Left renal pelvis (tissue), 4 donors: ENCODE results near the gene CNTFR. TPM values are rescaled to one million over a fixed set of nuclear protein-coding genes. Genes with fewer than 3 reads are reported as not detected.

Source experiments
- DNase-seq, 4 donors: peaks; one replicate each; pipeline ENCODE4 v3.0.0-alpha.2; 2013; ENCODE audit warnings: low read depth in 4 of 4, low spot score in 3 of 4
- polyA plus RNA-seq, 4 donors: library from polyadenylated mRNA; unstranded; fragments of 120-200 nt; gene quantifications; one replicate each; pipeline ENCODE4 v1.2.1, GENCODE V29; 2013; ENCODE audit not compliant: insufficient read length in 4 of 4

CNTFR gene
- polyA plus RNA-seq, 4 donors = 31.8 to 90.7 (median 49.3) TPM

DNA sequence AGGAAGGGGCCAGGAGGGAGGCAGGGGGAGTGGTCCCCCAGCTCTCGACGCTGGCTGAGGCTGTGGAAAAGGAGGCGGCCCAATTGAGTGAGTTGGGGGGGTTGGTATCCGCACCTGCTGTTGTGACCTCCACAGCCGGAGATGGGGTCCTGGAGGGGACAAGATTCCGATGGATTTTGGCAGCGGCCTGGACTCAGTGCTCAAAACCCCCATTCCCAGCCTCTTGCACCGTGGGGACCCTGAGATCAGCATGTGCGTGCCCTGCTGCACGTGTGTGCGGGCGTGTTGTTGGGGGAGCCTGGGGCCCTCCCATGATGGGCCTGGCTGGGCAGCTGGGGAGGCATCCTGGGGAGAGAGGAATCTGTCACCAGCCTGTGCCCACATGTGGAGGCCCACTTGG, 15.0 kb downstream of the CNTFR start:
- DNase-seq = no peak

GRCh38 chr9:34573599-34574325, 15.8 kb downstream of the CNTFR start:
- no peak for DNase-seq

- no peak for DNase-seq
Measured at GRCh38 chr9:34572628-34573027, 16.9 kb downstream of the CNTFR start.

- DNase-seq = no peak
Measured at GRCh38 chr9:34572092-34572491, 17.4 kb downstream of the CNTFR start.

- DNase-seq = no peak
Measured at GRCh38 chr9:34571481-34571810, 18.1 kb downstream of the CNTFR start.

- no peak for DNase-seq
Measured at GRCh38 chr9:34570809-34571480, 18.6 kb downstream of the CNTFR start.

- no peak for DNase-seq
Measured at GRCh38 chr9:34570376-34570775, 19.1 kb downstream of the CNTFR start.

GRCh38 chr9:34568774-34569173, 20.8 kb downstream of the CNTFR start:
- no peak for DNase-seq

DNA sequence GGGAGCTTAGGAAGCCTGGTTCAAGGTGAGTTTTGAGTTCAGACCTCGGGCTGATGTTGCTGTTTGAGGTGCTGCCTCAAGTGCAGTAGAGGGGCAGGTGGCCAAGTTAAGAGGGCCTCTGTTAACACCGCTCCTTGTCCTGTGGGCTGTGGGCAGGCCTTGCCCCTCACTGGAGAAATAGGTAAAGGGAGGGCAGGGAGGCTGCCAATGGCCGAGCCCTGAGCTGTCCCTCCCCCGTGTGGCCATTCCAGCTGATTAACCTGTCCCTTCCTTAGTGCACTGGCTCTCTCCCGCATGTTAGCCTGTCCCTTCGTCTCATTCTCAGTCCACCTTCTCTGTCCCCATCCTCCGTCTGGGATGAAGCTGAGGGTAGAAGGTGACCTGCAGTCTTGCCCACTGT, 21.4 kb downstream of the CNTFR start:
- DNase-seq = no peak

DNA sequence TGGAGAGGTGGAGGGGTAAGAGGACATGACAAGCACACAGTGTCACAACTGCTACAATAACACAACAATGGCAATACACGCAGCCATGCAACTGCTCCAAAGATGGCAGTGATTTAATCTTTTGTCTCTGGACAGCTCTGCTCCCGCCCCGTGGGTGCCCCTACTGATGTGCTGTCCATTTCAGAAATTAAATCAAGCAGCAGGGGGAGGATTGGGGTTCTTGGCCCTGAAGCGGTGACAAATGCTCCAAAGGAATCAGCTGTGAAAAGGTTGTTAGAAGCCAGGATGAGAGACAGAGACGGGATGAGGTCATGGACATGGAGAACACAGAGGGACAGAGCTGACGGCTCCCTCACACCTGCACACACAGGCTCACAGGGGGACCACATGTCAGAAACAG, 22.6 kb downstream of the CNTFR start:
- no peak for DNase-seq

- no peak for DNase-seq
Measured at GRCh38 chr9:34566322-34566721, 23.2 kb downstream of the CNTFR start.

DNA sequence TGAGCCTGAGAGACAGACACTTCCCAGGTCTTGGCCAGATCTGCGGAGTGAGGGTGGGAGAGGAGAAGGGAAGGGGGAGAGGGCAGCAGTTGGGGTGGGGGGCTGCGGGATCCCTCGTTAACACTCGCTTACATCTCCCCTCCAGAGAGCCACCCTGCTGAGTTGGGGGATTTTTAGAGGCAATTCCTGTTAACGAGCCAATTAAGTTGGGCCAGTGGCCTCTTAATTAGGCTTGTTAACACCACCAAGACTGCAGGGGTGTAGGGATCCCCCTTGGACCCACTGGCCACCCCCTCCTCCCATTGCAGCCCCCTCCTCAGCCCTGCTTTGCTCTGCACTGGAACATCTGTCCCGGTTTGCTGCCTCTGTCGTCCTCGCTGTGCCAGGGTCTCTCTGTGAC, 23.7 kb downstream of the CNTFR start:
- no peak for DNase-seq

GRCh38 chr9:34564617-34565016, 24.9 kb downstream of the CNTFR start:
- DNase-seq = no peak

GRCh38 chr9:34563262-34563661, 26.3 kb downstream of the CNTFR start:
- no peak for DNase-seq

DNA sequence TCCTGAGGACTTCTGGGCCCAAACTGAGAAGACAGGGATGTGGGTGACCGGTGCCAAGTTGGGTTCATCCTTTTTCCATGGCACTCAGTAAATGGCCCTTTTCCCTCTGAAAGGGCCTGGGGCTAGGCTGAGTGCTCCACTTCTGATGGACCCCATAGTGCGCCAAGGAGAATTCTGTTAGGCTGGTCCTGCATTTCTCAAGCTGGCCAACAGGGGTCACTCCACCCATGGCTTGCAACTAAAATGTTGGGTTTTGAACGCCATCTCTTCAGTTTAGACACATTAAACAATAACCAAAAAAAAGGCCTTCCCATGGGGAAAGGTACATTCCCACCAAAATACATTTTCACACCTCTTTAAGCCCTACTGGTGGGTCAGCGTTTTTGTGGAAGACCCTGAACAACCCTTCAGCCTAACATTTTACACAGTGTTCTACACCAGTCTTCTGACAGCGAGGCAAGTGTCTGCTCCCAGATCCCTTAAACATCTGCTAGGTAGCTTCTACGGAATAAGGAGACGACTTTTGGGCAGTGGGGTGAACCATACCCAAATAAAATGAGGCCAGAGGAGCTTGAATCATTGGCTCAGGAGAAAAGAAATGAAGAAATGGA, 27.3 kb downstream of the CNTFR start:
- no peak for DNase-seq

GRCh38 chr9:34560599-34561214, 28.8 kb downstream of the CNTFR start:
- DNase-seq = no peak

DNA sequence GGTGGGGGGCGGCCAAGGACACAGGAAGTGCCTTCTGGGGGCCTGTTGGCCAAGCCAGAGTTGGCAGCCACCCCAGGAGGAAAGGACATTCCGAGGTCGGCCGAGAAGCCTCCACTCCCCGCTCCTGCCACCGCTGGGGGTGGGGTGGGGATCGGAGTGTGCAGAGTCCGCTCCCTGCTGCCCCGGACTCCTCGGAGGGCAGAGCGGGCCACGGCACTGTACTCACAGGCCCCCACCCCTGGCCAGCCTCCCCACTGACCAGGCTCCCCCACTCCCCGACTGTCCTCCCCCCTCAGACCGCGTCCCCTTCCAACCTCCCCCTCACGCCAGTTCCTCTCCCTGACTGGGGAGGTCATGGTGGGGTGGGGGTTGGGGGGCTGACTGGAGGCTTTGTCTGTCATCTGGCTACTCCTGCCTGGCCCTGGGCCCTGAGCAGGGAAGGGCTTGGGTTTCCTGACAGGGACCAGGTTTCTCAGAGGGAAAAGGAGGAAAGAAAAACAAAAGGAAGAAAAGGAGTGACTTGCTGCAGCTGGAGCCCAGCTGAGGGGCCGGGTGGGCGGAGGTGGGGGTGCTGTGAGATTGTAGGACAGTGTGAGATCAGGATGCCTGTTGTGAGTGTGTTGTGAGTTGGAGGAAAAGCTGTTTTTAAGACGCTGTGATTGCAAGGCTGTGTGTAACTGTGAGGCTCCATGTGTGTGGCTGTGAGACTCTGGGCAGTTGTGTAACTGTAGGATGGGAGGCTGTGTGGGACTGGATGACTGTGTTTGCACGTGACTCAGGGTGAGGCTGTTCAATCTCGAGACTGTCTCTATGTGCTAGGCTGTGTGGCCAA, 29.7 kb downstream of the CNTFR start:
- no peak for DNase-seq

DNA sequence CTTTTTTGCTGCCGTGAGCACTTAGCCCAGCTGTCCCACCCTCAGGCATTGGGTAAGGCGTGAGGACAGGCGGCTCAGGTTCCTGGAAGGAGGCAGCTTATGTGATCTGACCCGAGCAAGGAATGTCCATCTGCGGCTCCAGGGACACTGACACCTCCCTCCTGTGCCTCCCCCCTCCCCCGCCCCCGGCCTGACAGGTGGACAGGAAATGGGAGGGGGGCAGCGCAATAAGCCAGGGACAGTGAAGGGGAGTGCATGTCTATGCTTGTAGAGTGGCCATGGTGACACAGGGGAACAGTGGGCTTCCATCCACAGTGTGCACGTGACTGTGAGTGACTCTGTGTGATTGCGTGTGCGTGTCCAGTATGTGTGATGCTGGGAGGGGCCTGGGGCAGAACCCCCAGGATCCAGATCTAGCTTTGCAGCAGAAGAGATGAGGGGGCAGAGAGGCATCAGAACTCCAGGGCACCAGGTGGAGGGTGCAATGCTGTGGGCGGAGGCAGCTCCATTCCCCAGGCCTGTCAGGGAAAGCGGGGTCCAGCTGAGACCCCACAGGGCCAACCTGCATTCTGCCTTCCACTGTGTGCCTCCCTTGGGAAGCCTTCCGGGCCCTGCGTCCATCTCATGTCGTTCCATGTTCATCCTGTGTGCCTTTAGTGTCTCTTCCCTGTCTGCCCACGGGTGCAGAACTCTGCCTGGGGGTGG, 30.5 kb downstream of the CNTFR start:
- DNase-seq = no peak

- no peak for DNase-seq
Measured at GRCh38 chr9:34558364-34558763, 31.2 kb downstream of the CNTFR start.
